Measurements from ENCODE around the gene RIT2.

RIT2 gene

DNA sequence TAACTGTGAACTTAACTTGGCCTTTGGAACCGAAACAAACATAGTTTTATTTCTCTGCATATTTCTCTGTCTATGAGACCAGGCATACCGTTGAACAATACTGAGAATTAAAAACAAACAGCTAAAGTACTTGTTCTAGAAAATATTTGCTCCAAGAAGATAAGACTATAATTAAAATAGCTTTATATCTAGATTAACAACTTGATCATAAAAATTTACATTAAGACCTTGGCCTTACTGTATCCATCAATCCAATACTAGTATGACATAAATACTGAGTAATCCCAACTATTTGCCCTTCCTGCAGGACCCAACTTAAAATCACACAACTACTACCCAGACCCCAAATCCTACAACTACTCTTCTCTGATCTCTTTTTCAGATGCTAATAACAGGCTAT lies 260.9 kb downstream of the RIT2 start:
- no peak overlapping the region for H3K9ac ChIP-seq (ENCODE audit: low read length)
- H3K4me3 ChIP-seq (ENCODE audit: low read depth, low read length, poor library complexity, severe bottlenecking), result no peak overlapping the region
- H3K27me3 ChIP-seq (ENCODE audit: insufficient read depth, low read length), result no peaks in the 10 kb centered on the region
- no peaks in the 10 kb centered on the region for H3F3A ChIP-seq (ENCODE audit: insufficient read depth, low read length)
- no peak overlapping the region for H3K4me2 ChIP-seq (ENCODE audit: low read length)
- no peaks in the 10 kb centered on the region for H3K79me2 ChIP-seq (ENCODE audit: insufficient read depth, low read length)
- H3K27ac ChIP-seq (ENCODE audit: low read depth, low read length, poor library complexity, severe bottlenecking), result no peak overlapping the region
- TF ChIP-seq CTCF (IDR thresholded peaks at IDR 0.05; ENCODE audit: low read length) (no peak), EZH2 (IDR thresholded peaks at IDR 0.05; ENCODE audit: borderline replicate concordance, low read length) (no peak)
- H3K9me2 ChIP-seq (ENCODE audit: low read depth, low read length), result no peaks in the 10 kb centered on the region
- no peaks in the 10 kb centered on the region for H3K36me3 ChIP-seq (ENCODE audit: insufficient read depth, low read length)
- no peak overlapping the region for H2AFZ ChIP-seq (ENCODE audit: low read length)
- no peaks in the 10 kb centered on the region for H3K4me1 ChIP-seq (ENCODE audit: insufficient read depth, low read length, severe bottlenecking)
- no peaks in the 10 kb centered on the region for H4K20me1 ChIP-seq (ENCODE audit: insufficient read depth, low read length)
- H3K9me3 ChIP-seq (ENCODE audit: low read length), result no peaks in the 10 kb centered on the region

GRCh38 chr18:42850174-42851083 lies 265.1 kb downstream of the RIT2 start:
- Histone ChIP-seq H3K9ac (ENCODE audit: low read length) (no peak overlapping the region), H3K4me2 (ENCODE audit: low read length) (no peak overlapping the region), H3K9me2 (ENCODE audit: low read depth, low read length) (no peaks in the 10 kb centered on the region), H3K27me3 (ENCODE audit: insufficient read depth, low read length) (no peaks in the 10 kb centered on the region), H3K4me1 (ENCODE audit: insufficient read depth, low read length, severe bottlenecking) (no peaks in the 10 kb centered on the region), H3K79me2 (ENCODE audit: insufficient read depth, low read length) (no peaks in the 10 kb centered on the region), H3K27ac (ENCODE audit: low read depth, low read length, poor library complexity, severe bottlenecking) (no peak overlapping the region), H3K4me3 (ENCODE audit: low read depth, low read length, poor library complexity, severe bottlenecking) (no peak overlapping the region), H3F3A (ENCODE audit: insufficient read depth, low read length) (no peaks in the 10 kb centered on the region), H2AFZ (ENCODE audit: low read length) (no peak overlapping the region), H3K9me3 (ENCODE audit: low read length) (no peaks in the 10 kb centered on the region), H4K20me1 (ENCODE audit: insufficient read depth, low read length) (no peaks in the 10 kb centered on the region), H3K36me3 (ENCODE audit: insufficient read depth, low read length) (no peaks in the 10 kb centered on the region)
- TF ChIP-seq CTCF (IDR thresholded peaks at IDR 0.05; ENCODE audit: low read length), result no peak
- no peak for TF ChIP-seq EZH2 (IDR thresholded peaks at IDR 0.05; ENCODE audit: borderline replicate concordance, low read length)

DNA sequence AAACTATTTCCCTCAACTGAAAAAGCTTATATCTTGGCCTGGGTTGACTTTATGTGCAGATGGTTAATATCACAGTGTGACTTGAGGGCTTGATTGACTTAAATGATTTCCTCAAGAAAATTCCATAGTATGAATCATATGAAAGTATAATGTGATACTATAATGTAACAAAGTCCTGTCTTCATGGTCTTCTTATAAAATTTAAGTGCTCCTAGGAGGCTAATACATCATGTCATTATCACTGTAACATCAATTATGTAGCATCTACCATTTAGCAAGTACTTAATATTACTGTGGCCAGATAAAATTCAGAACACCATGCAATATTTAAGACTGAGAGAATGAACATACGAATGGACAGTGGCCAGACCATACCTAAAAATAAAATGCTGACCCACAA lies 276.1 kb downstream of the RIT2 start:
- no peak overlapping the region for H2AFZ ChIP-seq (ENCODE audit: low read length)
- H3K27me3 ChIP-seq (ENCODE audit: insufficient read depth, low read length), result no peaks in the 10 kb centered on the region
- H3K36me3 ChIP-seq (ENCODE audit: insufficient read depth, low read length), result no peaks in the 10 kb centered on the region
- H3K27ac ChIP-seq (ENCODE audit: low read depth, low read length, poor library complexity, severe bottlenecking), result no peak overlapping the region
- H3K4me2 ChIP-seq (ENCODE audit: low read length), result no peak overlapping the region
- no peak overlapping the region for H3K4me3 ChIP-seq (ENCODE audit: low read depth, low read length, poor library complexity, severe bottlenecking)
- TF ChIP-seq CTCF (IDR thresholded peaks at IDR 0.05; ENCODE audit: low read length) (no peak), EZH2 (IDR thresholded peaks at IDR 0.05; ENCODE audit: borderline replicate concordance, low read length) (no peak)
- no peaks in the 10 kb centered on the region for H4K20me1 ChIP-seq (ENCODE audit: insufficient read depth, low read length)
- H3K79me2 ChIP-seq (ENCODE audit: insufficient read depth, low read length), result no peaks in the 10 kb centered on the region
- no peaks in the 10 kb centered on the region for H3K9me2 ChIP-seq (ENCODE audit: low read depth, low read length)
- H3K4me1 ChIP-seq (ENCODE audit: insufficient read depth, low read length, severe bottlenecking), result no peaks in the 10 kb centered on the region
- H3K9ac ChIP-seq (ENCODE audit: low read length), result no peak overlapping the region
- H3F3A ChIP-seq (ENCODE audit: insufficient read depth, low read length), result no peaks in the 10 kb centered on the region
- H3K9me3 ChIP-seq (ENCODE audit: low read length), result no peaks in the 10 kb centered on the region

All from OCI-LY1 (cell line).